ENCODE results near the gene AP1G1. TPM values are rescaled to one million over a fixed set of nuclear protein-coding genes. Genes with fewer than 3 reads are reported as not detected.
"Not testable (repeated sequence)": the region's sequence is repeated elsewhere in the genome, so short reads cannot be mapped to it uniquely, and the experiment has no call there.

The AP1G1 gene
- total and polyA plus RNA-seq, 3 experiments from 2014 or later = 10.9 to 83.3 (median 80.4) TPM

DNA sequence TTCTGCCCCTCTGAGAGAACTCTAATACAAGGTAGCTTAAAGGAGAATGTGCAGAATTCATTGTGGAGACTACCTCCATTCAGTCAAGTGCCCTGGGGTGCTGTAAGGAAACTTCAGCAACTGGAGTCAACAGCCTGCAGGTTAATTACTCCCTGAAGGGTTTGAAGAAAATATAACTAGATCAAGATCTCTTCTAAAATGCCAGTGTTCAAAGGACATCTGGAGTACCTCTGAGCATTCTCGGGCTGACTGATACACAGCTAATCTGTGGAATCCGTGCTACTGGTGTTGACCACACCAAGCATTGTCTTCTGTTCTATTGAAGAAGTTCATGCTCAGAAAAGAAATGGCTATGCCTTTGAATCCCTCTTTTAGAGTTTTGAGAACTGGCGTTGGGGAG, 25.7 kb upstream of the AP1G1 start:
- ChIA-PET CTCF (no interaction called here), POLR2A (no interaction called here)
- H3K4me3 ChIP-seq (ENCODE audit: low read length) = no peak overlapping the region
- DNase-seq = no peak
- Mint-ChIP-seq H3K36me3 (no peaks in the 10 kb centered on the region), H3K4me1 (peaks cover 0 to 8% (median 0%) of the 10 kb centered on the region in 3 donors), H3K9me3 (no peaks in the 10 kb centered on the region), H3K27me3 (peaks cover 0 to 2% of the 10 kb centered on the region in 2 donors), H3K4me3 (no peak overlapping the region), H3K27ac (no peak overlapping the region)
- no peaks in the 10 kb centered on the region for H3K36me3 ChIP-seq (ENCODE audit: insufficient read depth, low read length)
- H3K27me3 ChIP-seq (ENCODE audit: insufficient read depth, low read length, poor library complexity, severe bottlenecking) = no peaks in the 10 kb centered on the region
- no peaks in the 10 kb centered on the region for H3K9me3 ChIP-seq (ENCODE audit: low read length)
- no peaks in the 10 kb centered on the region for H3K4me1 ChIP-seq (ENCODE audit: insufficient read depth, low read length)
- no peak overlapping the region for H3K27ac ChIP-seq (ENCODE audit: low read depth, low read length)

DNA sequence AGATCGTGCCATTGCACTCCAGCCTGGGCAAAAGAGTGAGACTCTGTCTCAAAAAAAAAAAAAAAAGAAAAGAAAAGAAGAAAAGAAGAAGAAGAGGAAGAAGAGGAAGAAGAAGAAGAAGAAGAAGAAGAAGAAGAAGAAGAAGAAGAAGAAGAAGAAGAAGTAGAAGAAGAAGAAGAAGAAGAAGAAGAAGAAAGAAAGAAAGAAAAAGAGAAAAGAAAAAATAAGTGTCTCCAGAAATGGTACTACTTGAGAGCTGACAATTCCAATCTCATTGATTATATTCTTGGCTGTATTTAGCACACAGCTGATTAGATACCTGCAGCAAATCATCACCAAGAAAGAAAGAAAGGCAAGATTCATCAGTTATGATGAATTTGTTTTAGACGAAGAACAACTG, 23.5 kb upstream of the AP1G1 start:
- H3K27me3 ChIP-seq (ENCODE audit: insufficient read depth, low read length, poor library complexity, severe bottlenecking); H3K9me3 Mint-ChIP-seq; DNase-seq; H3K36me3 Mint-ChIP-seq; H3K27me3 Mint-ChIP-seq; H3K4me3 Mint-ChIP-seq; H3K9me3 ChIP-seq (ENCODE audit: low read length); H3K4me1 Mint-ChIP-seq; H3K4me1 ChIP-seq (ENCODE audit: insufficient read depth, low read length); H3K4me3 ChIP-seq (ENCODE audit: low read length); H3K36me3 ChIP-seq (ENCODE audit: insufficient read depth, low read length); H3K27ac ChIP-seq (ENCODE audit: low read depth, low read length): not testable (repeated sequence)
- POLR2A ChIA-PET = interaction anchor here (0.6 kb wide), 1 partner anchor 63 kb away, joined by 8 read pairs; no protein-coding TSS in a partner anchor
- H3K27ac Mint-ChIP-seq = peak overlapping the region in 1 of 8 donors; percentile 50
- CTCF ChIA-PET = interaction anchor here (3.1 kb wide), 1 partner anchor 50 kb away, joined by 10 read pairs; no protein-coding TSS in a partner anchor

DNA sequence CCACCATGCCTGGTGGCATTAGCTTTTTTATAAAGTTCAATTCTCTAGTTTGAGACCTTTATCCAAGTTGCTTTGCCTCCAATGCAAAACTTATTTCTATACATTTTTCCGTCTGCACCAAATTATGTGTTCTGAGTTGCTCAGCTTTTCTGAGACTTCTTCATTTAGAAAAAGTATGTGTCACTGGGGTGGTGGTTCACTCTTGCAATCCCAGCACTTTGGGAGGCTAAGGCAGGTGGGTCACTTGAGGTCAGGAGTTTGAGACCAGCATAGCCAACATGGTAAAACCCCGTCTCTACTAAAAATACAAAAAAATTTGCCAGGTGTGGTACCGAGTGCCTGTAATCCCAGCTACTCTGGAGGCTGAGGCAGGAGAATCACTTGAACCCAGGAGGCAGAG, 23.1 kb upstream of the AP1G1 start:
- H3K36me3 Mint-ChIP-seq; H3K27me3 Mint-ChIP-seq; POLR2A ChIA-PET; DNase-seq; H3K27ac Mint-ChIP-seq; H3K27ac ChIP-seq (ENCODE audit: low read depth, low read length); H3K4me3 Mint-ChIP-seq; H3K9me3 ChIP-seq (ENCODE audit: low read length); H3K4me3 ChIP-seq (ENCODE audit: low read length); H3K4me1 ChIP-seq (ENCODE audit: insufficient read depth, low read length); H3K36me3 ChIP-seq (ENCODE audit: insufficient read depth, low read length); H3K4me1 Mint-ChIP-seq; H3K9me3 Mint-ChIP-seq; H3K27me3 ChIP-seq (ENCODE audit: insufficient read depth, low read length, poor library complexity, severe bottlenecking): not testable (repeated sequence)
- CTCF ChIA-PET = interaction anchor here (3.1 kb wide), 1 partner anchor 50 kb away, joined by 10 read pairs; no protein-coding TSS in a partner anchor

DNA sequence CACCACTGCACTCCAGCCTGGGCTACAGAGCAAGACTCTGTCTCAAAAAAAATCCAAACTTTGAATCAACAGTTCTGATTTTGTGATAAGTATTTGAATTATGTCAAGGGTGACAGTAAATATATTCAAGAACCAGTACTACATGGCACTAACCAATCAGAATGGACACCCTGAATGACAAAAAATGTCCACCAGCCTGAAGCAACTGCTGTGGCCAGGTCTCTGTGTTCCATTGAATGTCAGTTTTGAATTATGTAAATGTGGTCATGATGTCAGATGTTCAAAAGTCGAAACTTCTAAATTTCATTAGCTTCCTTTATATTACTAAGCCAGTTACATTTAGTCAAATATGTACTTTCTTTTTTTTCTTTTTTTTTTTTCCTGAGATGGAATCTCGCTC, 21.7 kb upstream of the AP1G1 start:
- peaks cover 0 to 2% of the 10 kb centered on the region in 2 donors for H3K27me3 Mint-ChIP-seq
- H3K4me1 Mint-ChIP-seq = peaks cover 0 to 8% (median 0%) of the 10 kb centered on the region in 3 donors
- Histone ChIP-seq H3K4me3 (ENCODE audit: low read length) (no peak overlapping the region), H3K4me1 (ENCODE audit: insufficient read depth, low read length) (no peaks in the 10 kb centered on the region), H3K36me3 (ENCODE audit: insufficient read depth, low read length) (no peaks in the 10 kb centered on the region), H3K9me3 (ENCODE audit: low read length) (no peaks in the 10 kb centered on the region), H3K27ac (ENCODE audit: low read depth, low read length) (no peak overlapping the region), H3K27me3 (ENCODE audit: insufficient read depth, low read length, poor library complexity, severe bottlenecking) (no peaks in the 10 kb centered on the region)
- no peak for DNase-seq
- H3K4me3 Mint-ChIP-seq = no peak overlapping the region
- H3K27ac Mint-ChIP-seq = no peak overlapping the region
- ChIA-PET POLR2A (no interaction called here), CTCF (interaction anchor here (1.0 to 3.1 kb wide), 2 partner anchors 28 to 52 kb away, joined by 4 to 10 read pairs; no protein-coding TSS in a partner anchor)
- H3K9me3 Mint-ChIP-seq = no peaks in the 10 kb centered on the region
- H3K36me3 Mint-ChIP-seq = no peaks in the 10 kb centered on the region

DNA sequence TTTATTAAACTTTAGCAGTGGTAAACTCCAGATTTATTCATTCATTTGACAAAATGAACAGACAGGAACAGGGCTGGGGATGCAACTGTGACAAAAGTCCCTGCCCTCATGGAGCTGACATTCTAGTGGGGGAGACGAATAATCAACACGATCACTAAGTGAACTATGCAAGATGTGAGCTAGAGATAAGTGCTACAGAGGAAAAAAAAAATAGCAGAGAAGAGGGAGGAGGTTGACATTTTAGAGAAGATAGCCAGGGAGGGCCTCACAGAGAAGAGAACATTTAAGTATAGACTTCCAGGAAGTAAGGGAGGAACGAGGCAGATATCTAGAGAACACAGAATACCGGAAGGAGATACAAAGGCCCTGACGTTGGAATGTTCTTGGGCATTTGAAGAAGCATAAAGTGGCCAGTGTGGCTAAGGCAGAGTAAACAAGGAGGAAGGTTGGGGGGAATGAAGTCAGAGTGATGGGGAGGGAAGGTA, 17.9 kb upstream of the AP1G1 start:
- peaks cover 0 to 1% (median 0%) of the 10 kb centered on the region in 3 donors for H3K36me3 Mint-ChIP-seq
- H3K9me3 Mint-ChIP-seq = no peaks in the 10 kb centered on the region
- H3K27me3 Mint-ChIP-seq = peaks cover 0 to 2% of the 10 kb centered on the region in 2 donors
- Histone ChIP-seq H3K4me3 (ENCODE audit: low read length) (no peak overlapping the region), H3K27ac (ENCODE audit: low read depth, low read length) (no peak overlapping the region), H3K27me3 (ENCODE audit: insufficient read depth, low read length, poor library complexity, severe bottlenecking) (no peaks in the 10 kb centered on the region), H3K9me3 (ENCODE audit: low read length) (no peaks in the 10 kb centered on the region), H3K36me3 (ENCODE audit: insufficient read depth, low read length) (no peaks in the 10 kb centered on the region), H3K4me1 (ENCODE audit: insufficient read depth, low read length) (no peaks in the 10 kb centered on the region)
- no peaks in the 10 kb centered on the region for H3K4me1 Mint-ChIP-seq
- DNase-seq = no peak
- H3K4me3 Mint-ChIP-seq = no peak overlapping the region
- CTCF ChIA-PET = no interaction called here
- no peak overlapping the region for H3K27ac Mint-ChIP-seq
- POLR2A ChIA-PET = no interaction called here

DNA sequence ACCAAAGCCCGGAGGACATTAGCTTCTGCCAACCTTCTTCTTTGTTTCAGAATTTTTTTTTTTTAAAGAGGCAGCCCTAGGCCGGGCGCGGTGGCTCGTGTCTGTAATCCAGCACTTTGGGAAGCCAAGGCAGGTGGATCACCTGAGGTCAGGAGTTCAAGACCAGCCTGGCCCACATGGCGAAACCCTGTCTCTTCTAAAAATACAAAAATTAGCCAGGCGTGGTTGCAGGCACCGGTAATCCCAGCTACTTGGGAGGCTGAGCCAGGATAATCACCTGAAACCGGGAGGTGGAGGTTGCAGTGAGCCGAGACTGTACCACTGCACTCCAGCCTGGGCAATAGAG, 8.5 kb upstream of the AP1G1 start:
- H3K9me3 Mint-ChIP-seq; H3K27me3 Mint-ChIP-seq; POLR2A ChIA-PET; H3K36me3 ChIP-seq (ENCODE audit: insufficient read depth, low read length); DNase-seq; H3K4me3 ChIP-seq (ENCODE audit: low read length); H3K4me1 ChIP-seq (ENCODE audit: insufficient read depth, low read length); H3K27ac ChIP-seq (ENCODE audit: low read depth, low read length); H3K9me3 ChIP-seq (ENCODE audit: low read length); H3K36me3 Mint-ChIP-seq; H3K27me3 ChIP-seq (ENCODE audit: insufficient read depth, low read length, poor library complexity, severe bottlenecking): not testable (repeated sequence)
- Mint-ChIP-seq H3K4me3 (peak overlapping the region in 1 of 7 donors; percentile 54), H3K4me1 (peaks cover 5 to 14% (median 13%) of the 10 kb centered on the region in 3 donors), H3K27ac (peak overlapping the region in 5 of 8 donors; percentile 19 to 74 (median 52))
- CTCF ChIA-PET = interaction anchor here (1.0 kb wide), 1 partner anchor 66 kb away, joined by 3 read pairs; no protein-coding TSS in a partner anchor

DNA sequence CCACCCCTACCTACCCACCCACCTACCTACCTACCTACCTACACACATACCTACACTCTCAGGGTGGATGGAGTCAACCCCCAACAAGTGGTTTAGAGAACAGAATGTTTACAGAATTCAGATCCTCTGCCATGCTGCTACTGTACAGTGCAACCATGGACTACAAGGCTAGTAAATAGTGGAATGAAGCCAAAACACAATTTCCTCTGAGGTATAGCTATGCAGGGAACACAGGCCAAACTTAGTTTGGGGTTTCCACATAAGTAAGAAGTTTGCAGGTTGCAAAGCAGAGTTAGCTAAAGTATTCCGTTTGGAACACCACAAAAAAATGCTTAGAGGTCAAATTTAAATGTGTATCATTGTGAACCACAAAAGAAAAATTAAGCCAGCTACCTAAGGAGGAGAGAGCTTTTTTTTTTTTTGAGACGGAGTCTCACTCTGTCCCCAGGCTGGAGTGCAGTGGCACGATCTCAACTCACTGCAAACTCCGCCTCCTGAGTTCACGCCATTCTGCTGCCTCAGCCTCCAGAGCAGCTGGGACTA, 2.7 kb upstream of the AP1G1 start:
- Mint-ChIP-seq H3K4me1 (peaks cover 21 to 37% (median 33%) of the 10 kb centered on the region in 3 donors), H3K27ac (peak overlapping the region in 7 of 8 donors; percentile 5 to 89 (median 63)), H3K27me3 (peaks cover 0 to 5% of the 10 kb centered on the region in 2 donors), H3K36me3 (peaks cover 0 to 24% (median 0%) of the 10 kb centered on the region in 3 donors), H3K9me3 (no peaks in the 10 kb centered on the region), H3K4me3 (peak overlapping the region in 2 of 7 donors; percentile 32 to 71)
- CTCF ChIA-PET = interaction anchor here (1.3 to 6.3 kb wide), 3 partner anchors 30 to 150 kb away, joined by 4 to 44 read pairs (median 4); no protein-coding TSS in a partner anchor
- peaks cover 26% of the 10 kb centered on the region for H3K4me1 ChIP-seq (ENCODE audit: insufficient read depth, low read length)
- no peak overlapping the region for H3K27ac ChIP-seq (ENCODE audit: low read depth, low read length)
- no peak overlapping the region for H3K4me3 ChIP-seq (ENCODE audit: low read length)
- no peaks in the 10 kb centered on the region for H3K9me3 ChIP-seq (ENCODE audit: low read length)
- POLR2A ChIA-PET = interaction anchor here (0.6 kb wide), 1 partner anchor 34 kb away, joined by 3 read pairs; the partner anchor contains the start of gene ATXN1L
- DNase-seq = peak in 2 of 5 donors; percentile 30 to 35
- H3K27me3 ChIP-seq (ENCODE audit: insufficient read depth, low read length, poor library complexity, severe bottlenecking) = no peaks in the 10 kb centered on the region
- H3K36me3 ChIP-seq (ENCODE audit: insufficient read depth, low read length) = no peaks in the 10 kb centered on the region

DNA sequence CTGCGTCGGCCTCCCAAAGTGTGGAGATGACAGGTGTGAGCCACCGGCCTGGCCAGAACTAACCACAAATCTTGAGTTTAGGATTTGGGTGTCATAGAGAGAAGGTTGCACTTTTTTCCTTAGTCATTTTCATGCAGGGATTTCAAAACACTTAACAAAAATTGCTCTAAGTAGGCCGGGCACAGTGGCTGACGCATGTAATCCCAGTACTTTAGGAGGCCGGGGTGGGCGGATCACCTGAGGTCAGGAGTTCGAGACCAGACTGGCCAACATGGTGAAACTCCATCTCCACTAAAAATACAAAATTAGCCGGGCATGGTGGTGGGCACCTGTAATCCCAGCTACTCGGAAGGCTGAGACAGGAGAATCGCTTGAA, 1.5 kb upstream of the AP1G1 start:
- H3K9me3 Mint-ChIP-seq; H3K36me3 ChIP-seq (ENCODE audit: insufficient read depth, low read length); H3K27me3 Mint-ChIP-seq; H3K27ac ChIP-seq (ENCODE audit: low read depth, low read length); H3K9me3 ChIP-seq (ENCODE audit: low read length); DNase-seq; H3K4me3 ChIP-seq (ENCODE audit: low read length); H3K27me3 ChIP-seq (ENCODE audit: insufficient read depth, low read length, poor library complexity, severe bottlenecking): not testable (repeated sequence)
- CTCF ChIA-PET = interaction anchor here (1.3 to 6.3 kb wide), 4 partner anchors 31 to 84 kb away, joined by 4 to 44 read pairs (median 6); no protein-coding TSS in a partner anchor
- Mint-ChIP-seq H3K4me3 (peak overlapping the region in 5 of 7 donors; percentile 54 to 99 (median 93)), H3K36me3 (peaks cover 0 to 28% (median 0%) of the 10 kb centered on the region in 3 donors), H3K27ac (peak overlapping the region; percentile 51 to 100 (median 98)), H3K4me1 (peaks cover 24 to 45% (median 38%) of the 10 kb centered on the region in 3 donors)
- peaks cover 30% of the 10 kb centered on the region for H3K4me1 ChIP-seq (ENCODE audit: insufficient read depth, low read length)
- POLR2A ChIA-PET = interaction anchor here (0.6 to 3.6 kb wide), 3 partner anchors 72 to 85 kb away, joined by 4 to 43 read pairs (median 26); partner anchors contain the start of genes IST1 and ZNF821

Measured in CD8-positive, alpha-beta memory T cell (primary cell).